ENCODE results near the gene INTS4.
"Not testable (repeated sequence)": the region's sequence is repeated elsewhere in the genome, so short reads cannot be mapped to it uniquely, and the experiment has no call there.

The INTS4 gene

GRCh38 chr11:77884186-77884828 lies 110.2 kb downstream of the INTS4 start:
- no peak for DNase-seq (ENCODE audit: extremely low read depth in 1 of 2, low read depth in 1 of 2)

GRCh38 chr11:77883775-77884174 lies 110.7 kb downstream of the INTS4 start:
- no peak for DNase-seq (ENCODE audit: extremely low read depth in 1 of 2, low read depth in 1 of 2)

- DNase-seq (ENCODE audit: extremely low read depth in 1 of 2, low read depth in 1 of 2), result no peak
Measured at GRCh38 chr11:77882396-77882795, 112.1 kb downstream of the INTS4 start.

DNA sequence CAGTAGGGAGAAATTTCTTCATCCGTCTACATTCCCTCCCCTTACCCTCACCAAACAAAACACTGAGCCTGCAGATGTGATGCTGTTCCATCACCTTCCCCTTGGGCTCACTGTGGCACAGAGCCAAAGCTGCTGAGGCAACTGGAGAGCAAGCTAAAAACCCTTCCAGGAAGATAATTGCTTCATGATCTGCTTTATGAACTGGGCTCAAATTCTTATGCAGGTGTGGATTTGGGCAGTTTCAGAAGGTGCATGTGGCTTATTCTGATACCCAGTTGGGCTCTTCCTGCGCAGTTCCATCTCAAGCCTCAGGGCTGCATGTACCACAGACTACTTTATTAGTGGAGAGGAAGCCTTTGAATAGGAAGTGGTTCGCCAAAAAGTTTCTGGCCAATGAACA lies 115.2 kb downstream of the INTS4 start:
- DNase-seq (ENCODE audit: extremely low read depth in 1 of 2, low read depth in 1 of 2), result no peak

DNA sequence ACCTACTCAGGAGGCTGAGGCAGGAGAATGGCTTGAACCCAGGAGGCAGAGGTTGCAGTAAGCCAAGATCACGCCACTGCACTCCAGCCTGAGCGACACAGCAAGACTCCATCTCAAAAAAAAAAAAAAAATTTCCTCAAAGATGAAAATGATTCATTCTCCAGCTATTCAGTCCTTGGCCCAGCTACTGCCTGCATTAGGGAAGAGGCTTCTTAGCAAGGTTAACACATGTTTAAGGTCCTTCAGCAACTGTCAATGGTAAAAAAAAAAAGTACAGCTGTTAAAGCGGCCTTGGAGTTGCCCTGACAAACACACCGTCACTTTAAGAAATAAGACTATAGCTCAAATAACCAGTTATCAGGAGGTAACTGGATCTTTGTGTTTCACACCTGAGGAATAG lies 116.2 kb downstream of the INTS4 start:
- DNase-seq (ENCODE audit: extremely low read depth in 1 of 2, low read depth in 1 of 2), result not testable (repeated sequence)

GRCh38 chr11:77876045-77876444 lies 118.4 kb downstream of the INTS4 start:
- no peak for DNase-seq (ENCODE audit: extremely low read depth in 1 of 2, low read depth in 1 of 2)

GRCh38 chr11:77874206-77874605 lies 120.3 kb downstream of the INTS4 start:
- DNase-seq (ENCODE audit: extremely low read depth in 1 of 2, low read depth in 1 of 2), result no peak

DNA sequence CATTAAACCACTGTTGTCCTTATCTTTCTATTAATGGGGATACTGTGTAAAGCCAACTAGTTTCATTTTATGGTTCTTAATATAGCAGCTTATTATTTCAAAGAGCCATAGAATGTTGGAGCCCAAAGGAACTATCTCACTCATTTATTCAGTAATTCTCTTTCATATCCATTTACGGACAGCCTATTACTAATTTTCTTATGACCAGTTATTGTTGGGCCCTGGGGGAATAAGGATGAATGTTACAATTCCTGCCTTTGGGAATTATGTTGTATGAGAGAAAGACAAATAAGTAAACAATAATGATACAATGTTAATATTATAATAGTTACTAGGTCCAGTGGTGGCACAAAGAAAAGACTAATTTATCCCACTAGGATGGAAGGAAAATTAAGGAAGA lies 121.1 kb downstream of the INTS4 start:
- DNase-seq (ENCODE audit: extremely low read depth in 1 of 2, low read depth in 1 of 2), result no peak

- no peak for DNase-seq (ENCODE audit: extremely low read depth in 1 of 2, low read depth in 1 of 2)
Measured at GRCh38 chr11:77871855-77872254, 122.6 kb downstream of the INTS4 start.

- no peak for DNase-seq (ENCODE audit: extremely low read depth in 1 of 2, low read depth in 1 of 2)
Measured at GRCh38 chr11:77868744-77869143, 125.7 kb downstream of the INTS4 start.

GRCh38 chr11:77866336-77866735 lies 128.1 kb downstream of the INTS4 start:
- DNase-seq (ENCODE audit: extremely low read depth in 1 of 2, low read depth in 1 of 2), result no peak

DNA sequence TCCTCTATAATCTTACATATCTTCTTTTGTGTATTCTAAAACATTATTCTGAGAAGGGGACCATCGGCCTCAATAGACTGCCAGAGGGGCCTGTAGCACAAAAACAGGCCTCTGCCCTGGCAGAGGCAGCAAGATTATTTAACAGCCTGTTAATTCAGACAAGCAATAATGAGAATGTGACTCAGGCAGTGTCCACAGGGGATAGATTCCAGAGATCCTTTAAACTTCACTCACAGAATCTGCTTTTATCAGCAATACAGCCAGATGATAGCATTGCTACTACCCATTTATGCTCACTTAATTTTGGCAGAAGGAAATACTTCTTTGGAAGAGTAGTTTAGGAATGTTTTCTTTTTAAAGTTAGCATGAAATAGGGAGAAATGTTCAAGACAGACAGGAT lies 128.7 kb downstream of the INTS4 start:
- DNase-seq (ENCODE audit: extremely low read depth in 1 of 2, low read depth in 1 of 2), result no peak

DNA sequence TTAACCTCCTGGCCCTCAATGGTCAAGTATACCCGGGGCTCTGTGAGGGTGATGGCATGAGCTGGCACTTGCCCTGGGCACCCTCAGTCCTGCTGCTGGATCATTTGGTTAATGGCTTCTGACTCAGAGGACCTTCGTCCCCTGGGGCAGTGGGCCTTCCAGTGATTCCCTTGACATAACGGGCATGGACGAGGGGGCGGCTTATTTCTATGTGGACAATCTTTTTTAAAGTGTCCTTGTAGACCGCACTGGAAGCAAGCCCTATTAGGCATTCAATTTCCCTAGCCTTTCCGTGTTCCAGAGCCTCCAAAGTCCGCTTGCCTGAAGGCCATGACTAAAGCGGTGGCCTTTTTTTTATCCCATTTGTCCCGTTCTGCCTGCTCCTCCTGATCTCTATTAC lies 133.0 kb downstream of the INTS4 start:
- not testable (repeated sequence) for DNase-seq (ENCODE audit: extremely low read depth in 1 of 2, low read depth in 1 of 2)

DNA sequence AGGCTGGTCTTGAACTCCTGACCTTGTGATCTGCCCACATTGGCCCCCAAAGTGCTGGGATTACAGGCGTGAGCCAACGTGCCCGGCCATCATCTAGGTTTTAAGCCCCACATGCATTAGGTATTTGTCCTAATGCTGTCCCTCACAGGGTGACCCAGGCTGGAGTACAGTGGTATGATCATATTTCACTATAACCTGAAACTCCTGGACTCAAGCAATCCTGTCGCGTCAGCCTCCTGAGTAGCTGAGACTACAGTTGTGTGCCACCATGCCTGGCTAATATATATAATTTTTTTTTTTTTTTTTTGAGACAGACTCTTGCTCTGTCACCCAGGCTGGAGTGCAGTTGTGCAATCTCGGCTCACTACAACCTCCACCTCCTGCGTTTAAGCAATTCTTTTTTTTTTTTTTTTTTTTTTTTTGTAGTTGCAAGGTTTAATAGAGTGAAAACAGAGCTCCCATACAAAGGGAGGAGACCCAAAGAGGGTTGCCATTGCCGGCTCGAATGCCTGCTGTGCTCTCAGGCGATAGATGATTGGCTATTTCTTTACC lies 136.5 kb downstream of the INTS4 start:
- not testable (repeated sequence) for DNase-seq (ENCODE audit: extremely low read depth in 1 of 2, low read depth in 1 of 2)

DNA sequence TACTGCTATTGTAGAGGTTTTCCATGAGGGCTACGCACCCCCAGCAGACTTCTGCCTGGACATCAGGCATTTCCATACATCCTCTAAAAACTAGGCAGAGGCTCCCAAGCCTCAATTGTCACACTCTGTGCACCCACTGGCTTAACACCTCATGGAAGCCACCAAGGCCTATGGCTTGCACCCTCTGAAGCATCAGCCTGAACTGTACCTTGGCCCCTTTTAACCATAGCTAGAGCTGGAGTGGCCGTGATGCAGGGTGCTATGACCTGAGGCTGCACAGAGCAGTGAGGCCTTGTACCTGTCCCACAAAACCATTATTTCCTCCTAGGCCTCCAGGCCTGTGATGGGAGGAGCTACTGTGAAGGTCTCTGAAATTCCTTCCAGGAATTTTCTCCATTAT lies 139.6 kb downstream of the INTS4 start:
- no peak for DNase-seq (ENCODE audit: extremely low read depth in 1 of 2, low read depth in 1 of 2)

- no peak for DNase-seq (ENCODE audit: extremely low read depth in 1 of 2, low read depth in 1 of 2)
Measured at GRCh38 chr11:77851503-77851902, 143.0 kb downstream of the INTS4 start.

GRCh38 chr11:77843700-77844099 lies 150.8 kb downstream of the INTS4 start:
- not testable (repeated sequence) for DNase-seq (ENCODE audit: extremely low read depth in 1 of 2, low read depth in 1 of 2)

DNA sequence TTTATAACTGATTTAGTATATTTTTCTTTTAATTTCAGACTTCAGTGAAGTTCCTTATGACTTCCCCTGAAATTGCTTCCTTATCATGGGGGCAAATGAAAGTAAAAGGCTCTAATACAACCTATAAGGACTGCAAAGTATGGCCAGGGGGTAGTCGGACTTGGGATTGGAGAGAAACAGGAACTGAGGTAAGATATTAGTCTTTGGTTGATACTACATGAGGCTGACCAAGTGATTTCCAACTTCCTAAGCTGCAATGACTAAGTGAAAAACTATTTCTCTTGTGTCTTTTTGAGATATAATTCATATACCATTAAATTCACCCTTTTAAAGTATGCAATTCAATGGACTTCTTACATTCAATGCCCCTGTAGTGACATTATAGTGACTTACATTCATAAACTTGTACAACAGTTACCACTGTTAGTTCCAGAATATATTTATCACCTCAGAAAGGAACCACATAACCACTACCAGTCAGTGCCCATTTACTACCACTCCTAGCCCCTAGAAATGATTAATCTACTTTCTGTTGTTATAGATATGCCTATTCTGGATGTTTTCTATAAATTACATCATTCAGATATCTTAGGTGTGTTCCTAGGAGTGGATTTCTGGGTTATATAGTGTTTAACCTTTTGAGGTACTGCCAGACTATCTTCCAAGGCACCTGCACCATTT lies 151.9 kb downstream of the INTS4 start:
- DNase-seq (ENCODE audit: extremely low read depth in 1 of 2, low read depth in 1 of 2), result no peak

GRCh38 chr11:77833302-77833701 lies 161.2 kb downstream of the INTS4 start:
- no peak for DNase-seq (ENCODE audit: extremely low read depth in 1 of 2, low read depth in 1 of 2)

DNA sequence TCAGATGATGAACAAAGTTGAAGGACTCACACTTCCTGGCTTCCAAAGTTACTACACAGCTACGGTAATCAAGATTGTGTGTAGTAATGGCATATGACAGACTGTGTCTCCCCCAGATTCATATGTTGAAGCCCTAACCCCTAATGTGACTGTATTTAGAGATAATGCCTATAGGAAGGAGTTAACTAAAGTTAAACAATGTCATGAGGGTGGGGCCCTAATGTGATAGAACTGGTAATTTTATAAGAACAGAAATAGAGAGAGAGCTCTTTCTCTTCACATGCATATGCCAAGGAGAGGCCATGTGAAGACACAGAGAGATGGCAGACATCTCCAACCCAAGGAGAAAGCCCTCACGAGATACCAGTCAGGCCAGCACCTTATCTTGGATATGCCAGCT lies 165.5 kb downstream of the INTS4 start:
- DNase-seq (ENCODE audit: extremely low read depth in 1 of 2, low read depth in 1 of 2), result no peak
